K562 (cell line): Measurements from ENCODE around the gene PLEKHM3. TPM values are rescaled to one million over a fixed set of nuclear protein-coding genes. Genes with fewer than 3 reads are reported as not detected.

Experiments
- ATAC-seq: fragments of 200-7000 bp; cut with Tn5 transposase; 3 replicates; pipeline ENCODE4 v1.9.1; 2020; ENCODE audit warnings: moderate library complexity
- BruUV-seq: library from RNA; stranded (reverse); fragments of 400-500 nt; replicated peaks from 2 replicates; lab custom pipeline; 2021; lab: Mats Ljungman, UMichigan
- CTCF ChIA-PET: fragments of 300-600 bp; formaldehyde crosslinking; extraction: SDS; loops from one replicate; lab custom pipeline; 2021; ENCODE audit warnings: low intra/inter-chr PET ratio; lab: Yijun Ruan, JAX
- POLR2A ChIA-PET: fragments of 300-600, 350-650 bp; sonication (Branson Sonifier 250); formaldehyde crosslinking; extraction: SDS; loops from one replicate; lab custom pipeline; 2021; ENCODE audit warnings: antibody characterized with exemption, inconsistent platforms; lab: Yijun Ruan, JAX
- DNase-seq, 4 experiments: peaks; one replicate each; pipeline versions ENCODE4 v3.0.0 to v3.0.0-alpha.2; 2011 to 2018; ENCODE audit warnings: low spot score in 3 of 4, mixed read lengths in 3 of 4; ENCODE audit errors: extremely low read depth in 1 of 4
- FAIRE-seq: peaks from 2 replicates; lab custom pipeline; 2011; peaks lifted over from hg19 to GRCh38; lab: Jason Lieb, UNC
- H2AFZ ChIP-seq: 2 replicates; pipeline ENCODE4 v1.6.0; 2011; ENCODE audit warnings: low read depth, low read length, control low read depth, inconsistent platforms
- H3K27ac ChIP-seq: fragments of 200-600 bp; 3 replicates; pipeline ENCODE4 v1.8.0; 2011; ENCODE audit warnings: low read depth, mild to moderate bottlenecking, control low read depth, inconsistent platforms, low read length, moderate library complexity, mixed read lengths; ENCODE audit errors: extremely low read depth
- H3K27me3 ChIP-seq, 2 experiments: fragments of 300-600 bp in 1 of 2; 2 replicates in 1 of 2; 3 replicates in 1 of 2; pipeline versions ENCODE4 v1.6.0 to v1.8.0; 2011; ENCODE audit warnings: inconsistent platforms in 2 of 2, low read length in 2 of 2, mild to moderate bottlenecking in 1 of 2, mixed read lengths in 1 of 2, moderate library complexity in 1 of 2; ENCODE audit not compliant: control insufficient read depth in 2 of 2, insufficient read depth in 2 of 2
- H3K36me3 ChIP-seq: fragments of 300-600 bp; 3 replicates; pipeline ENCODE4 v1.8.0; 2011; ENCODE audit warnings: mild to moderate bottlenecking, low read length, inconsistent platforms; ENCODE audit not compliant: control insufficient read depth, insufficient read depth
- H3K4me1 ChIP-seq, 2 experiments: fragments of 200-600 bp in 1 of 2; replicated peaks in 1 of 2; 2 replicates in 1 of 2; 3 replicates in 1 of 2; pipeline versions ENCODE4 v1.5.1 to v1.8.0; 2011; ENCODE audit warnings: inconsistent platforms in 2 of 2, low read length in 2 of 2, mild to moderate bottlenecking in 1 of 2, mixed read lengths in 1 of 2, moderate library complexity in 1 of 2; ENCODE audit not compliant: control insufficient read depth in 2 of 2, insufficient read depth in 2 of 2
- H3K4me2 ChIP-seq: 2 replicates; pipeline ENCODE4 v1.6.1; 2011; ENCODE audit warnings: low read length, control low read depth, inconsistent platforms, mixed read lengths; ENCODE audit not compliant: insufficient read depth
- H3K4me3 ChIP-seq: fragments of 200-600 bp; sonication (generic), shearing (Covaris generic); 2 replicates; pipeline ENCODE4 v1.5.1; 2016; ENCODE audit warnings: control low read depth, inconsistent platforms
- H3K79me2 ChIP-seq: fragments of 200-600 bp; 3 replicates; pipeline ENCODE4 v1.8.0; 2011; ENCODE audit warnings: low read length, inconsistent platforms; ENCODE audit not compliant: control insufficient read depth, insufficient read depth
- H3K9ac ChIP-seq, 2 experiments: 2 replicates each; pipeline versions ENCODE4 v1.6.0 to v1.6.1; 2011; ENCODE audit warnings: low read depth in 2 of 2, low read length in 2 of 2, control low read depth in 1 of 2, inconsistent platforms in 1 of 2, mild to moderate bottlenecking in 1 of 2, mixed read lengths in 1 of 2; ENCODE audit not compliant: insufficient read depth in 1 of 2
- H3K9me1 ChIP-seq: one replicate; pipeline ENCODE4 v1.6.0; 2011; ENCODE audit warnings: inconsistent platforms, mild to moderate bottlenecking, low read length, moderate library complexity; ENCODE audit not compliant: control insufficient read depth, insufficient read depth
- H3K9me3 ChIP-seq: replicated peaks from 2 replicates; pipeline ENCODE4 v1.5.1; 2011; ENCODE audit warnings: low read depth, low read length, inconsistent platforms; ENCODE audit not compliant: control insufficient read depth, insufficient read depth
- H4K20me1 ChIP-seq: replicated peaks from 2 replicates; pipeline ENCODE4 v1.6.1; 2011; ENCODE audit warnings: low read length, inconsistent platforms, mixed read lengths; ENCODE audit not compliant: control insufficient read depth, insufficient read depth
- ARHGAP35 ChIP-seq: fragments of 450-650 bp; IDR thresholded peaks from 2 replicates; pipeline ENCODE4 v1.6.1; 2018; ENCODE audit not compliant: partially characterized antibody
- BRF1 ChIP-seq: IDR thresholded peaks from 3 replicates; pipeline ENCODE4 v1.6.1; 2011; ENCODE audit warnings: borderline replicate concordance, mild to moderate bottlenecking; ENCODE audit not compliant: insufficient read length; ENCODE audit errors: extremely low read depth
- CCNT2 ChIP-seq: IDR thresholded peaks from 2 replicates; pipeline ENCODE4 v1.6.1; 2011; ENCODE audit warnings: borderline replicate concordance, low read depth, mild to moderate bottlenecking, moderate library complexity, mixed read lengths, low read length; ENCODE audit not compliant: insufficient read length; ENCODE audit errors: extremely low read depth
- CREM ChIP-seq: IDR thresholded peaks from 2 replicates; pipeline ENCODE4 v1.6.1; 2014; ENCODE audit warnings: antibody characterized with exemption, low read depth
- ESRRB ChIP-seq: fragments of 250-450 bp; sonication (Bioruptor Pico); IDR thresholded peaks from 2 replicates; pipeline ENCODE4 v1.5.0; 2020; ENCODE audit warnings: mild to moderate bottlenecking, moderate library complexity, borderline replicate concordance
- FIP1L1 ChIP-seq: fragments of 200-400 bp; formaldehyde crosslinking; IDR thresholded peaks from 2 replicates; pipeline ENCODE4 v1.6.1; 2018; ENCODE audit warnings: mild to moderate bottlenecking, low read depth, low read length; ENCODE audit not compliant: poor library complexity, severe bottlenecking
- HSF4 ChIP-seq: fragments of 250-450 bp; sonication (Bioruptor Pico); IDR thresholded peaks from 2 replicates; pipeline ENCODE4 v2.1.2; 2022; ENCODE audit warnings: mild to moderate bottlenecking, moderate library complexity, borderline replicate concordance
- KDM2B ChIP-seq: fragments of 250-450 bp; sonication (Bioruptor Pico); IDR thresholded peaks from 2 replicates; pipeline ENCODE4 v1.8.0; 2021; ENCODE audit warnings: mild to moderate bottlenecking, moderate library complexity
- MEF2D ChIP-seq: conservative IDR thresholded peaks from 2 replicates; pipeline ENCODE4 v1.6.1; 2016; ENCODE audit warnings: low read depth, missing genetic modification characterization, missing compliant biosample characterization
- NBN ChIP-seq: fragments of 450-650 bp; IDR thresholded peaks from 2 replicates; pipeline ENCODE4 v1.6.1; 2016; ENCODE audit warnings: low read depth, mild to moderate bottlenecking
- NFYB ChIP-seq: IDR thresholded peaks from 2 replicates; pipeline ENCODE4 v1.6.1; 2011; ENCODE audit warnings: mild to moderate bottlenecking, moderate library complexity; ENCODE audit not compliant: insufficient read length; ENCODE audit errors: extremely low read depth
- POLR2AphosphoS2 ChIP-seq: IDR thresholded peaks from 2 replicates; pipeline ENCODE4 v1.6.1; 2012; ENCODE audit warnings: low read length, improper control_type of control experiment
- PTBP1 ChIP-seq: fragments of 200-400 bp; formaldehyde crosslinking; IDR thresholded peaks from 2 replicates; pipeline ENCODE4 v1.6.1; 2017; ENCODE audit warnings: low read depth, low read length
- SIRT6 ChIP-seq: IDR thresholded peaks from one replicate; pipeline ENCODE4 v1.6.1; 2012; ENCODE audit warnings: low read depth, mild to moderate bottlenecking, control low read depth, inconsistent platforms, low read length, moderate library complexity
- TEAD1 ChIP-seq, 2 experiments: fragments of 450-650 bp in 1 of 2; sonication (generic) in 1 of 2; formaldehyde crosslinking; IDR thresholded peaks; 2 replicates each; pipeline versions ENCODE4 v1.4.0 to v1.8.0; 2020 to 2022; ENCODE audit warnings: mild to moderate bottlenecking in 2 of 2, missing genetic modification reagents in 1 of 2
- ZNF165 ChIP-seq: fragments of 250-450 bp; sonication (Bioruptor Pico); IDR thresholded peaks from 2 replicates; pipeline ENCODE4 v1.4.0; 2020; ENCODE audit warnings: borderline replicate concordance
- ZZZ3 ChIP-seq: fragments of 450-650 bp; IDR thresholded peaks from 2 replicates; pipeline ENCODE4 v1.6.1; 2016; ENCODE audit warnings: antibody characterized with exemption, mild to moderate bottlenecking, moderate library complexity
- WGBS: fragments of 100-300 bp; shearing (Covaris generic); methylation state at CpG from one replicate; pipeline ENCODE4 v1.1.6; 2016; ENCODE audit warnings: low coverage, mixed read lengths; ENCODE audit not compliant: insufficient coverage; ENCODE audit errors: missing lambda C conversion rate; 5-methylcytosine and 5-hydroxymethylcytosine counted together
- in situ Hi-C: fragments of 300-500 bp; cut with MboI; formaldehyde crosslinking; loops from 4 replicates; pipeline ENCODE4 v1.15.0; 2018; ENCODE audit warnings: inconsistent platforms, mixed read lengths
- intact Hi-C: fragments of 100-400 bp; cut with micrococcal nuclease; formaldehyde crosslinking; loops from 2 replicates; pipeline ENCODE4 v1.14.2; 2022
- polyA plus RNA-seq, 8 experiments: library from polyadenylated mRNA; depleted of rRNA in 4 of 8; stranded (reverse) in 5 of 8; unstranded in 3 of 8; fragments of >200 nt; fragmentation: Nextera tagmentation in 2 of 8; fragmentation: Illumina TruSeq in 1 of 8; extraction: Ambion mirVana in 2 of 8; extraction: Trizol in 1 of 8; gene quantifications; 2 replicates each; pipeline versions ENCODE4 v1.2.1 to v1.2.3, GENCODE V29; 2011 to 2014; ENCODE audit warnings: inconsistent platforms in 1 of 8, missing spikeins in 1 of 8
- total RNA-seq, 7 experiments: library from RNA; depleted of rRNA in 6 of 7; stranded (reverse); fragments of >200 nt in 6 of 7; fragmentation: Illumina TruSeq in 2 of 7; extraction: Trizol in 2 of 7; gene quantifications; 2 replicates each; pipeline versions ENCODE4 v1.2.1 to v1.2.3, GENCODE V29; 2011 to 2021; ENCODE audit warnings: low replicate concordance in 1 of 7
- TF ChIP-seq, protein P1 (sequence below): sonication (generic); formaldehyde crosslinking; IDR thresholded peaks from 2 replicates; pipeline ENCODE4 v1.8.1; 2022; ENCODE audit warnings: missing genetic modification reagents
- TF ChIP-seq, protein P2 (sequence below): fragments of 250-450 bp; sonication (Bioruptor Pico); IDR thresholded peaks from 2 replicates; pipeline ENCODE4 v1.6.1; 2021; ENCODE audit warnings: mild to moderate bottlenecking

Gene PLEKHM3
- total and polyA plus RNA-seq, 9 of the 15 experiments (the other 6 are each of a cell fraction or from before 2014, with no cell fraction given): 0.24 to 1.6 (median 1.0) TPM

DNA sequence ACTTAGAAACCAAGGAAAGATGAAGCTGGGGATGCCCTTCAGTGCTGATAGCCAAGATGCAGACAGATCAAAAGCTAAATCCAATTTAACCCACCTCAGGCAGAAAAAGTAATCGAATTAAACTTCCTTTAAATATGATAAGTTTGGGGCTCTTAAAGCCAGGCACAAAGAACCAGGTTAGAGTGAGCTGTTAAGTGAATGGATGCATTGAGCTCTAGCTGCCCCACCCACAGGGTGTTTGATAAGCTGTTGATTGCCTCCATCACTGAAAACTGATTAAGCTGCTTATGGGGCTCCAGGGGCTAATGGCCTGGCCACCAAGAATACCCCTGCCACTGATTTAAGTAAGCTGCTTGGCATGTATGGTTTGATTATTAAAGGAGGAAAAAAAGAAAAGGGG, 119.8 kb downstream of the PLEKHM3 start:
- BruUV-seq: no TSS peak
- Histone ChIP-seq H4K20me1 (no peaks in the 10 kb centered on the region), H3K9ac (no peak overlapping the region), H3K4me1 (no peaks in the 10 kb centered on the region), H3K79me2 (no peaks in the 10 kb centered on the region), H3K9me1 (no peaks in the 10 kb centered on the region), H3K4me2 (no peak overlapping the region), H3K9me3 (no peaks in the 10 kb centered on the region), H3K36me3 (no peaks in the 10 kb centered on the region), H3K27me3 (no peaks in the 10 kb centered on the region), H3K4me3 (no peak overlapping the region), H2AFZ (no peak overlapping the region), H3K27ac (no peak overlapping the region)
- ChIA-PET POLR2A (interaction anchor here (0.6 to 1.3 kb wide), 2 partner anchors 9 to 210 kb away, joined by 3 to 5 read pairs; no protein-coding TSS in a partner anchor), CTCF (no interaction called here)
- no peak for ATAC-seq
- DNase-seq: no peak
- no peak for FAIRE-seq
- in situ Hi-C loops: no loop called here
- intact Hi-C loops: no loop called here
- 0% methylated on average over 1 of the region's 1 CpG for WGBS
- no peak for TF ChIP-seq POLR2AphosphoS2
- TF ChIP-seq, protein P1, sequence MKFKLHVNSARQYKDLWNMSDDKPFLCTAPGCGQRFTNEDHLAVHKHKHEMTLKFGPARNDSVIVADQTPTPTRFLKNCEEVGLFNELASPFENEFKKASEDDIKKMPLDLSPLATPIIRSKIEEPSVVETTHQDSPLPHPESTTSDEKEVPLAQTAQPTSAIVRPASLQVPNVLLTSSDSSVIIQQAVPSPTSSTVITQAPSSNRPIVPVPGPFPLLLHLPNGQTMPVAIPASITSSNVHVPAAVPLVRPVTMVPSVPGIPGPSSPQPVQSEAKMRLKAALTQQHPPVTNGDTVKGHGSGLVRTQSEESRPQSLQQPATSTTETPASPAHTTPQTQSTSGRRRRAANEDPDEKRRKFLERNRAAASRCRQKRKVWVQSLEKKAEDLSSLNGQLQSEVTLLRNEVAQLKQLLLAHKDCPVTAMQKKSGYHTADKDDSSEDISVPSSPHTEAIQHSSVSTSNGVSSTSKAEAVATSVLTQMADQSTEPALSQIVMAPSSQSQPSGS (CRISPR knock-in tag): no peak
- no peak for TF ChIP-seq NFYB
- no peak for TF ChIP-seq NBN
- TF ChIP-seq ARHGAP35: no peak
- no peak for TF ChIP-seq ZNF165 (CRISPR knock-in tag)
- TF ChIP-seq KDM2B (CRISPR knock-in tag): no peak
- no peak for TF ChIP-seq CREM
- TF ChIP-seq TEAD1 (CRISPR knock-in tag; IDR thresholded peaks at IDR 0.05): no peak
- TF ChIP-seq CCNT2: no peak
- TF ChIP-seq HSF4 (CRISPR knock-in tag): no peak
- TF ChIP-seq, protein P2, sequence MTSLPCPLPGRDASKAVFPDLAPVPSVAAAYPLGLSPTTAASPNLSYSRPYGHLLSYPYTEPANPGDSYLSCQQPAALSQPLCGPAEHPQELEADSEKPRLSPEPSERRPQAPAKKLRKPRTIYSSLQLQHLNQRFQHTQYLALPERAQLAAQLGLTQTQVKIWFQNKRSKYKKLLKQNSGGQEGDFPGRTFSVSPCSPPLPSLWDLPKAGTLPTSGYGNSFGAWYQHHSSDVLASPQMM (CRISPR knock-in tag): no peak
- TF ChIP-seq MEF2D: no peak
- TF ChIP-seq ZZZ3: no peak
- TF ChIP-seq ESRRB (CRISPR knock-in tag): no peak
- no peak for TF ChIP-seq FIP1L1
- no peak for TF ChIP-seq PTBP1
- TF ChIP-seq BRF1: no peak
- TF ChIP-seq SIRT6: no peak
